ENCODE measurements around the gene SORCS2.

The SORCS2 gene

DNA sequence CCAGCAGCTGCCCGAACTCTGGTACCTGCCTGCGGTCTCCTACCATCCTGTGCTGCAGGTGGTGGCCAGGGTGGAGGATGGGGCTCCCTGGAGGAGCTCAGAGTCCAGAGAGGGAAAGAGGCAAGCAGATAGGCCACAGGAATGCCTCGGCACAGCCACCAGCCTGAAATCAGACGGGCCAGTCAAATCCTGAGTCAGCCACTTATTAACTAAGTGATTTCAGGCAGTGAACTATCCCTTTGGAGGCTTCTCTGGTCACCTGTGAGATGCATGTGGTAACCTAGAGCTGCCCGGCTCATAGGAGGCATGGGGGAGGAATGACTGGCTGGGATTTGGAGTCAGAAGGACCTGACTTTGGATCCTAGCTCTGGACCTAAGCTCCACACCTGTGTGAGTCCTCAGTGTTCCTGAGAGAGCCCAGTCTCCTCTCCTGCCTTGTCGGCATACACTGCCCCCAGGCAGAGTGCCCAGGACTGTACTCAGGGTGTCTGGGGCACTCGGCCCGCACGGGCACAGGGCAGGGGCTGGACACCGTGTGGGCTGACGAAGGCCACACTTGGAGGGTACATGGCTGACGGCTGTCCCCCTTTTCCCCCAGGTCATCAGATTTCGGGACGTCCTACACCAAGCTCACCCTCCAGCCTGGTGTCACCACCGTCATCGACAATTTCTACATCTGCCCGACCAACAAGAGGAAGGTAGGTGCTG is 338.7 kb downstream of the SORCS2 start:
- no peak for DNase-seq (ENCODE audit: low read depth)
- TF ChIP-seq, protein P1, sequence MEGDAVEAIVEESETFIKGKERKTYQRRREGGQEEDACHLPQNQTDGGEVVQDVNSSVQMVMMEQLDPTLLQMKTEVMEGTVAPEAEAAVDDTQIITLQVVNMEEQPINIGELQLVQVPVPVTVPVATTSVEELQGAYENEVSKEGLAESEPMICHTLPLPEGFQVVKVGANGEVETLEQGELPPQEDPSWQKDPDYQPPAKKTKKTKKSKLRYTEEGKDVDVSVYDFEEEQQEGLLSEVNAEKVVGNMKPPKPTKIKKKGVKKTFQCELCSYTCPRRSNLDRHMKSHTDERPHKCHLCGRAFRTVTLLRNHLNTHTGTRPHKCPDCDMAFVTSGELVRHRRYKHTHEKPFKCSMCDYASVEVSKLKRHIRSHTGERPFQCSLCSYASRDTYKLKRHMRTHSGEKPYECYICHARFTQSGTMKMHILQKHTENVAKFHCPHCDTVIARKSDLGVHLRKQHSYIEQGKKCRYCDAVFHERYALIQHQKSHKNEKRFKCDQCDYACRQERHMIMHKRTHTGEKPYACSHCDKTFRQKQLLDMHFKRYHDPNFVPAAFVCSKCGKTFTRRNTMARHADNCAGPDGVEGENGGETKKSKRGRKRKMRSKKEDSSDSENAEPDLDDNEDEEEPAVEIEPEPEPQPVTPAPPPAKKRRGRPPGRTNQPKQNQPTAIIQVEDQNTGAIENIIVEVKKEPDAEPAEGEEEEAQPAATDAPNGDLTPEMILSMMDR (conservative IDR thresholded peaks at IDR 0.05; ENCODE audit: low read depth, low read length), result no peak
- no peak overlapping the region for H3K4me3 ChIP-seq (ENCODE audit: low read depth, low read length)

GRCh38 chr4:7531640-7531994 is 339.3 kb downstream of the SORCS2 start:
- TF ChIP-seq, protein P1 (conservative IDR thresholded peaks at IDR 0.05; ENCODE audit: low read depth, low read length), result no peak
- H3K4me3 ChIP-seq (ENCODE audit: low read depth, low read length), result no peak overlapping the region
- DNase-seq (ENCODE audit: low read depth), result no peak

GRCh38 chr4:7532043-7532442 is 339.7 kb downstream of the SORCS2 start:
- TF ChIP-seq, protein P1 (conservative IDR thresholded peaks at IDR 0.05; ENCODE audit: low read depth, low read length), result no peak
- no peak overlapping the region for H3K4me3 ChIP-seq (ENCODE audit: low read depth, low read length)
- no peak for DNase-seq (ENCODE audit: low read depth)

DNA sequence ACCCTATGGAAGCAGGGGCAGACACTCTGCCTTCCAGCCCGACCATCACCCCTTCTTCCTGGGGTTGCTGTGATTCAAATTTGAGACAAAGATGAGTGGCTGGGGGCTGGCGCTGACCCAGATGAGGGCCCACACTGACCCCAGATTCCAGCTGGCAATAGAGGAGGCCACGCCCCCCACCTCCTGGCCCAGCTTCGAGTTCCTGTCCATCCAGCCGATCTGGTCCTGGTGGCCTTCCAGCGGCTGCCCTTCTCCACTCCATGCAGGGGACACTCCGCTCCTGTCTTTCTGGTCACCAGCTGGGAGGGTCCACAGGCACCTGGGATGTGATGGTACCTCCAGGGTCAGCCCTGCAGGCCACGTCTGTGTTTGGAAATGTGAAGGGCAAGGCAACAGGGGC is 340.9 kb downstream of the SORCS2 start:
- no peak for DNase-seq (ENCODE audit: low read depth)
- TF ChIP-seq, protein P1 (conservative IDR thresholded peaks at IDR 0.05; ENCODE audit: low read depth, low read length), result no peak
- no peak overlapping the region for H3K4me3 ChIP-seq (ENCODE audit: low read depth, low read length)

- H3K4me3 ChIP-seq (ENCODE audit: low read depth, low read length), result no peak overlapping the region
- DNase-seq (ENCODE audit: low read depth), result no peak
- TF ChIP-seq, protein P1 (conservative IDR thresholded peaks at IDR 0.05; ENCODE audit: low read depth, low read length), result no peak
Observed at GRCh38 chr4:7535094-7535493, 342.8 kb downstream of the SORCS2 start.

DNA sequence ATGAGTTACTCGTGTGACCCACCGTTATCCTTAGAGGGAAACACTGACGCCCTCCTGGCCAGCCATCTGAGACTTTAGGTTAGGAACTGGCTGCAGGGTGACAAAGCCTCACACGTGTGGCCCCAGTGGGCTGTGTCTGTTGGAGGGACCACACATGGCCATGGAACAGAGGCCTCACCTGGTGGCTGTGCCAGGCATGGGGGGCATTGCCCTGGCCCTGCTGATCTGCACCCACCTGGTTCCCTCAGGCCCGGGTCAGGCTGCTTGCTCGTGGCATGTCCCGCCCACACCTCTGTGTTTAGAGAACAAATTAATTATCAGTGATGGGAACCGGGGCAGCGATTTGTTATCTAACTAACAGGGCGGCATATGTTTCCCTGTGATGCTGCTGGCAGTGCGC is 343.3 kb downstream of the SORCS2 start:
- TF ChIP-seq, protein P1 (conservative IDR thresholded peaks at IDR 0.05; ENCODE audit: low read depth, low read length), result no peak
- no peak for DNase-seq (ENCODE audit: low read depth)
- no peak overlapping the region for H3K4me3 ChIP-seq (ENCODE audit: low read depth, low read length)

DNA sequence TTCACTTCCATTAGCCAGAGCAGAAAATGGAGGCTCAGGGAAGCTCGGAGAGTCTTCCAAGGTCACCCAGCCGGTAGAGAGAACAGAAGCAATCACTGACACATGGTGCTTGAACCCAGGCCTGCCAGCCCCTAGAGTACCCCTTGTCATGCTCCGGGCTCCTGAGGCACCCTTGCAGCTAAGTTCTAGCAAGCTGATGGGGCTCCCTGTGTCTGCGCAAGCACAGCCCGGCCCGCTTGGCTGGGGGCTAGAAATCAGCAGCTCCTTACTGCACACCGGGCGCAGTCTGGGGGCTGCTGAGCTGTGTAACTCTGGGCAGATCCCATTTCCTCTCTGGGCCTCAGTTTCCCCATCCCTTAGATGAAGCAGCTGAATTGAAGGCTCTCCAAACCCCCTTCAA is 344.5 kb downstream of the SORCS2 start:
- DNase-seq (ENCODE audit: low read depth), result no peak
- TF ChIP-seq, protein P1 (conservative IDR thresholded peaks at IDR 0.05; ENCODE audit: low read depth, low read length), result no peak

More for the DNA sequence above, 344.5 kb downstream of the SORCS2 start:
- H3K4me3 ChIP-seq (ENCODE audit: low read depth, low read length), result no peak overlapping the region

All from choroid plexus epithelial cell (primary cell).